Activated CD8-positive, alpha-beta memory T cell treated with anti-CD3 and anti-CD28 coated beads, Interleukin-2, amount 50 U/mL, for 24 hours (primary cell): ENCODE results near the gene ADCY5.
A peak's percentile ranks its signal among the peaks of the same experiment; 100 is the strongest.

Experiments used
- DNase-seq: peaks from one replicate; pipeline ENCODE4 v3.0.0-alpha.2; 2020; ENCODE audit errors: extremely low read depth

ADCY5 gene

GRCh38 chr3:123342631-123343080 is 106.2 kb downstream of the ADCY5 start:
- no peak for DNase-seq

DNA sequence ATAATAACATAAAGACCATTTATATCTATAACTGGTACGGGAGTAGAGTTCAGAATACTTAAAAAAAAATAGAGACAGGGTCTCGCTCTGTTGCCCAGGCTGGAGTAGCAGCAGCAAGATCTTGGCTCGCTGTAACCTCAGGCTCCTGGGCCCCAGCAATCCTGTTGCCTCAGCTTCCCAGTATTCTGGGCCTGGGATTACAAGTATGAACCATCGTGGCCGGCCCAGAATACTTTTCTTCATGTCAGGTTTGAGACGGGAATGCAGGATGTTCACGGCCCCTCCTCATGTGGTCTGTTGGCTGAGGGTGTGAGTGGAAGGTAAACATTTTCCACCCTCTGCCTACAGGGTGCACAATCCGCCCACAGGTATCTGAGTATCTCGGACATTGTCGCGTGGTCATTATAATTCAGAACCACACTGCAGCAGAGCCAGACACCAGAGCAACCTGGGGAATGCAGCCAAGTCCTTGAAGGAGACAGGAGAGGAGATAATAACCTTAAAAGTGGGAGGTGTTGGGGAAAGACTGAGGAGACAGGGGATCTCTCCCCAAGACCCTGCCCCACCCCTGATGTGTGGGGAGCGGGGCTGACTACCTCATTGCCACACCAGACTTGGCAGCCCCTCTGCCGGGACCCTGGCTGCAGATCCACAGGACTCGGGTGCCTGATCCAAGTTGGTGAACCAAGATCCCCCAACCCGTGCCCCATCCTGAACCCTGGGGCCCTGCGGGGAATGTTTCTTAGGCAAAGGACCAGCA is 106.8 kb downstream of the ADCY5 start:
- DNase-seq = no peak

DNA sequence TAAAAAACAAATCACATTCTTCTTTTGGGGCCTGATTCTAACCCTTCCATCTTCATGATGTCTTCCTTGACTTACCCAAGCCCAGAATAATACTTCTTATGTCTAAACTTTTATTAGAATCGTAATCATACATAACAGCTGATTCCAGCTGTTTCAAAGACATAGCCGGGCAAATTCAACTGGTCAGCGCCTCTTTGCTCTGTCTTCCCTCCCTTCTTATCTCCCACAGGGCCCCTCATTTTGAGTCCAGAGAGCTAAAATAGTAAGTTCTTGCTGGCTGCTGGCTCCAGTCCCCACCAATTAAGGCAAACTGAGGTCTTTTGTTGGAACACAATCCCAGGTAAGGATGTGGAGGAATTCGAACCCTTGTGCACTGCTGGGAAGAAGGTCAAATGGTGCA is 108.6 kb downstream of the ADCY5 start:
- DNase-seq = no peak

DNA sequence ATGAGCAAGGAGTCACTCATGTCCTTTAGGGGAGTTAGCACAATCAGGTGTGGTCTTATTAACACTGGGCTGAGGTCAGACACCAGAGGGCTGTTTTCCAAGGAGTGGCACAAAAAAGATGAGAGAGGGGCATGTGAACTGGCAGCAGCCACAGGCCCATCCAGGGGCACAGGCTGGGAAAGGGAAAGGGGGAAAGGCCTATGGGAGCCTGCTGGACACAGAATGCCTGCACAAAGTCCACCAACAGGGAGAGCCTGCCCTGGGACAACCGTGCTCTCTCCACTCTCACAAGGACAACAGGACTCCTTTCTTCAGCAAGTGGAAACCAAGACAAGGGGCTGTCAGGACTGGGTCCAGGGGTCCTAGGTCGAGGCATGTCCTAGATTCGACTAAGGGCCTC is 109.6 kb downstream of the ADCY5 start:
- no peak for DNase-seq

DNA sequence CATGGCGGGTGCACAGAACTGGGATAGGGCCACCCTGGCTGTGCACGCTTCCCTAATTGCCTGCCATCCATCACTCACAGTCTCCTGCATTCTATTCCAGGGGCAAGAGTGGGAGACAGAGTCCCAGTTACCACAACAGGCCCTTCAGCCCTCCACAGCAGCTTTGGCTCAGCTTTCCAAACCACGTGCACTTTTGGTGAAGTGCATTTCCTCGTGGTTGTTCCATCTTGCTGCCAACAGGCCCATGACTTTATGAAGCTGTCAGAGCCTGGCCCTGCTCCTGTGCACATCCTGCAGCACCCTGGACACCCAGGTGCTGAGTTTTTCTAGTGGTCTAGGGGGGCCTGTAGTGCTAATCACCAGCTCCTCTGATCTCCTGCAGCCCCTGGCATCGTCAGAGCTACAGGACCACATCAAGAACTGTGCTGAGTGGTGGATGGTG is 110.2 kb downstream of the ADCY5 start:
- no peak for DNase-seq

GRCh38 chr3:123337948-123338619 is 110.8 kb downstream of the ADCY5 start:
- DNase-seq = no peak

DNA sequence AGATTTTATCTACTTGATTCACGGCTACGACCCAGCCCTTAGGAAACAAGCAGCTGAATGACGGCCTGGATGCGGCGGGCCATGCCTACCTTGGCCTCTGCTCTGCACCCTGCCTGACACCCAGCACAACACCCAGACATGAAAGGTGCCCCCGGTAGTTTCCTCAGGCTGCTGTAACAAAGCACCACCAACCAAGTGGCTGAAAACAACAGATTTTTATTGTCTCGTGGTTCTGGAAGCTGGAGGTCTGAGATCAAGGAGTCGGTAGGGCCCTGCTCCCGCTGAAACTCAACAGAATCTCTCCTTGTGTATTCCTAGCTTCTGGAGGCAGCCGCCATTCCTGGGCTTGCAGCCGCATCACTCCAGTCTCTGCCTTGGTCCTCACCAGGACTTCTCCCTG is 111.7 kb downstream of the ADCY5 start:
- DNase-seq = no peak

GRCh38 chr3:123336441-123336851 is 112.4 kb downstream of the ADCY5 start:
- DNase-seq = no peak

GRCh38 chr3:123336001-123336400 is 112.9 kb downstream of the ADCY5 start:
- DNase-seq = no peak

- no peak for DNase-seq
Observed at GRCh38 chr3:123335007-123335670, 113.8 kb downstream of the ADCY5 start.

GRCh38 chr3:123334056-123334455 is 114.8 kb downstream of the ADCY5 start:
- no peak for DNase-seq

- no peak for DNase-seq
Observed at GRCh38 chr3:123333401-123333800, 115.5 kb downstream of the ADCY5 start.

DNA sequence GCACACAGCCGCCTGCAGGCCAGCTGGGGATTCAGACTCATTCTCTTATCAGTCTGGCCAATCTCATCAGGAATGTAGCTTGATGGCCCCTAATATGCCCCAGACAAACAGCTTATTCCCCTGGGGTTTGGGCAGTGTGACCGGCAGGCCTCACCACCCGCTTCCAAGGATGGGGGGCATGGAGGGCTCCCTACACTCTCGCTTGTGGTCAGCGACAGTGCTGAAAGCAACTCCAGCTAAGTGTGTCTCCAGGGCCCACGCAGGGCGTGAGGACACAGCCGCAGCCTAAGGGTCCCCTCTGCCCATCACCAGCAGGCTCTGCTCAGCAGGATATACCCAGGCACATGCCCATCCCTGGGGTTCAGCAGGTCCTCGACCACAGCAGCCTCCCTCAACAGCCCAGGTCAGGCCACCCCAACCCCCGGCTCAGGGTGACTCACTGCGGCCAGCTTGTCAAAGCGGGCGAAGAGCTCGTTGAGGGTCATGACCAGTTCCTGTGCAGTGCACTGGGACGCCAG is 116.7 kb downstream of the ADCY5 start:
- DNase-seq = no peak

- no peak for DNase-seq
Observed at GRCh38 chr3:123331651-123332050, 117.2 kb downstream of the ADCY5 start.

GRCh38 chr3:123331006-123331405 is 117.9 kb downstream of the ADCY5 start:
- DNase-seq = no peak

DNA sequence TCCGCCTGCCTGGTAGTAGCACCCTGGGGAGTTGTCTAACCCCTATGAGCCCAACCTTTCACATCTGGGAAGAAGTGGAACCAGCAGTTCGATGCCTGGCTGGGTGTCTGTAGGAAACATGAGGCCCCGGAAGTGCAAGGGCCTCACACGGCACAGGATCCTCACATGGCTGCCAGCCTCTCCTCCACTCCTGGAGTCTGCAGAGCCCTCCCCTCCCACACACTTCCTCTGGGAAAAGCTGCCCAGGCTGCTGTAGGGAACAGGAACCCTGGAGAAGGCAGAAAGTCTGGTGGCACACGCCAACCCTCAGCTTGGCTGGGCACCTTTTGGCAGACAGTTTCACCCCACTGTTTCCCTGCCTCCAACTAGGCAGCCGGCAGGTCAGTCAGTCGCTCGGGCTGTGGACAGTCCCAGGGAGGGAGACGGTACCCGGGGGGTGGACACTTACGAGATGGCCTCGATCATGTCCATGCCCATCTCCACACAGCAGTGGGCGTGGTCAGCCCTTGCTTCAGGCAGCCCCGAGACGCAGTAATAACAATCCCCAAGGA is 118.4 kb downstream of the ADCY5 start:
- DNase-seq = no peak

GRCh38 chr3:123329636-123330340 is 119.1 kb downstream of the ADCY5 start:
- no peak for DNase-seq

GRCh38 chr3:123328851-123329635 is 119.8 kb downstream of the ADCY5 start:
- peak; percentile 37 for DNase-seq

DNA sequence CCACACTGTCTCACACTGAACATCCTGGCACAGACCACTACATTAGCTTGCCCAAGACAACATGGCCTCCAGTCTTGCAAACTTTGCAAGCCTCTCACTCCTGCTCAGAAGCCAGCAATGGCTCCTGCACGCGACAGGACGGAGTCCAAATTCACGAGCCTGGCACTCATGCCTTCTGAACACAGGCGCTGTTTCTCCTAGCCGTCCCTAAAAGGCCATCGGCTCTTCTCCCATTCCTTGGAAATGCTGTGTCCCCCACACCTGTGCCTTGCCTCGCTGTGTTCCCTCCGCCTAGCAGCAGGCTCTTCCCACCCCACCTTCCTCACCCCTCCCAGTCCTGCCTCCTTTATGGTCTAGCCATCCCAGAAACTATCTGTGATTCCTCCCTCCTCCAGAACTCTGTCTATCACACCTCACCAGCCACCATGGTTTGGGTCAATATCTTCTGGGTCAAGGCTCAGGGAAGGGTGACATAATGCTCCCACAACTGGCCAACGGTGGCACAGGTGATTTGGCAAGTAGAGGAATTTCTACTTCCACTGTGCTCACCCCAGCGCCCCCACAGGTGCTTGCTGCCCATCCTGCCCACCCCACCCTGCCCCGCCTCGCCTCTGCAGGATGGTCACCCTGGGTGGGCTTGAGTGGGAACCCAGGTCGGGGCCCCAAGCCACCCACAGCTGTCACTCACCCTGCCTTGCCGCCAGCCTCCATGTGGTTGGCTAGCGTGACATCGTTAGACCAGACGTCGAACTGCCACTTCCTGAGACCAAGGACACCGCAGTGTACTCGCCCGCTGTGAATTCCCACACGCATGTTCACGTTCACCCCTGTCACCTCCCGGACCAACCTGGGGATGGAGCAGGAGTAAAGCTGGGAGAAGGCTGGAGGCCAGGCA is 120.7 kb downstream of the ADCY5 start:
- no peak for DNase-seq

GRCh38 chr3:123327480-123327879 is 121.4 kb downstream of the ADCY5 start:
- no peak for DNase-seq
